ENCODE measurements around the gene P3H1.

DNA sequence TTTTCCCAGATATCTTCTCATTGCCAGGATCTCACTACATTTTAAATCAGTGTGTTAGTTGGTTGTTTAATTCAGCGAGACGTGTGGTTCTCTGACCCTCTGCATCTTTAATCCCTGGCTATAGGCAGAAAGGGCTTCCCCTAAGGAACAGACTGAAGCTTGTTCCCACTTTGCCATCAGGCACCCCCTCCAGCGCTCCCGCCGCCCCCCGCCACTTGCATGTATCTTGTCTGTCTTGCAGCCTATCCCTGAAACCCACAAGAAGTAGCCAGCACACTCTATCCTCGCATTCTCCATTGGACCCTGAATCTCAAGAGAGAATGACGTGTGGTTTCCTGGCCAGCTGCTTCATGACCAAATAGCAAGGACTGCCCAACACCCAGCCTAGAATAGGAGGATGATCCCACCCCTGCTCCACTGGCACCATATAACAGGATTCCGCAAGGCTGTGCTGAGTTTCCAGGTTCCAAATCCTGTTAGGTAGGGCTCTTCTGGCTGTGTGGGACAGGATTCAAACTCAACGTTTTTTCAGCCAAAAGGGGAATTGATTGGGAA lies 34.6 kb downstream of the P3H1 start:
- TF ChIP-seq POLR2A (IDR thresholded peaks at IDR 0.05) (no peak), CTCF (IDR thresholded peaks at IDR 0.05) (no peak)
